Measurements from ENCODE around the gene ZBTB3. TPM values are rescaled to one million over a fixed set of nuclear protein-coding genes. Genes with fewer than 3 reads are reported as not detected.
A peak's percentile ranks its signal among the peaks of the same experiment; 100 is the strongest.
"Not testable (repeated sequence)": the region's sequence is repeated elsewhere in the genome, so short reads cannot be mapped to it uniquely, and the experiment has no call there.

The ZBTB3 gene
- polyA plus RNA-seq, 1 donor: 4.1 TPM

GRCh38 chr11:62757846-62758788, 4.2 kb upstream of the ZBTB3 start:
- DNase-seq (ENCODE audit: low read depth): no peak

GRCh38 chr11:62755086-62755615, 1.2 kb upstream of the ZBTB3 start:
- no peak for DNase-seq (ENCODE audit: low read depth)

- no peak for DNase-seq (ENCODE audit: low read depth)
Measured at GRCh38 chr11:62752994-62753735, 795 bp downstream of the ZBTB3 start.

GRCh38 chr11:62752177-62752785, 1.7 kb downstream of the ZBTB3 start:
- no peak for DNase-seq (ENCODE audit: low read depth)

GRCh38 chr11:62749931-62750330, 4.0 kb downstream of the ZBTB3 start:
- not testable (repeated sequence) for DNase-seq (ENCODE audit: low read depth)

GRCh38 chr11:62747475-62748160, 6.3 kb downstream of the ZBTB3 start:
- no peak for DNase-seq (ENCODE audit: low read depth)

- DNase-seq (ENCODE audit: low read depth): no peak
Measured at GRCh38 chr11:62737196-62737595, 16.8 kb downstream of the ZBTB3 start.

GRCh38 chr11:62732830-62733229, 21.1 kb downstream of the ZBTB3 start:
- no peak for DNase-seq (ENCODE audit: low read depth)

- DNase-seq (ENCODE audit: low read depth): not testable (repeated sequence)
Measured at GRCh38 chr11:62730076-62730475, 23.9 kb downstream of the ZBTB3 start.

- no peak for DNase-seq (ENCODE audit: low read depth)
Measured at GRCh38 chr11:62728171-62728988, 25.6 kb downstream of the ZBTB3 start, which contains the start of gene TTC9C. Gene TTC9C (plus strand): TSS chr11:62728486. CDS start chr11:62728849, 363 bp downstream.

GRCh38 chr11:62727872-62728170, 26.1 kb downstream of the ZBTB3 start:
- DNase-seq (ENCODE audit: low read depth): peak; percentile 97

- DNase-seq (ENCODE audit: low read depth): peak; percentile 97
Measured at GRCh38 chr11:62727165-62727871, 26.6 kb downstream of the ZBTB3 start, which contains the start of gene HNRNPUL2. Gene HNRNPUL2 (minus strand): TSS chr11:62727457. CDS start chr11:62727156, 301 bp downstream.

GRCh38 chr11:62726915-62727164, 27.1 kb downstream of the ZBTB3 start:
- DNase-seq (ENCODE audit: low read depth): no peak

GRCh38 chr11:62726156-62726914, 27.6 kb downstream of the ZBTB3 start:
- no peak for DNase-seq (ENCODE audit: low read depth)

- DNase-seq (ENCODE audit: low read depth): no peak
Measured at GRCh38 chr11:62725646-62726045, 28.3 kb downstream of the ZBTB3 start.

GRCh38 chr11:62724171-62724570, 29.8 kb downstream of the ZBTB3 start:
- DNase-seq (ENCODE audit: low read depth): no peak

- DNase-seq (ENCODE audit: low read depth): no peak
Measured at GRCh38 chr11:62721994-62722393, 32.0 kb downstream of the ZBTB3 start.

GRCh38 chr11:62719302-62719978, 34.5 kb downstream of the ZBTB3 start:
- DNase-seq (ENCODE audit: low read depth): no peak

- DNase-seq (ENCODE audit: low read depth): no peak
Measured at GRCh38 chr11:62716816-62717215, 37.1 kb downstream of the ZBTB3 start.

Measured in forelimb muscle (tissue), 1 donor.